PC-3 (cell line): ENCODE measurements around the gene CACNA1C. TPM values are rescaled to one million over a fixed set of nuclear protein-coding genes. Genes with fewer than 3 reads are reported as not detected.

Experiments used
- ATAC-seq: fragments of 200-7000 bp; cut with Tn5 transposase; 2 replicates; pipeline ENCODE4 v1.9.1; 2020; ENCODE audit warnings: mild to moderate bottlenecking, moderate library complexity
- BruUV-seq: library from RNA; stranded (reverse); fragments of 400-500 nt; replicated peaks from 2 replicates; lab custom pipeline; 2021; lab: Mats Ljungman, UMichigan
- CTCF ChIA-PET: fragments of 300-600 bp; sonication (Branson Sonifier 250); formaldehyde crosslinking; loops from one replicate; lab custom pipeline; 2022; ENCODE audit warnings: antibody characterized with exemption; lab: Charles Lee
- POLR2A ChIA-PET: fragments of 300-600 bp; sonication (Branson Sonifier 250); formaldehyde crosslinking; loops from one replicate; lab custom pipeline; 2022; ENCODE audit warnings: antibody characterized with exemption; ENCODE audit not compliant: unreplicated experiment; lab: Charles Lee
- DNase-seq: peaks from one replicate; pipeline ENCODE4 v3.0.0-alpha.2; 2015
- H2AFZ ChIP-seq: fragments of 300-600 bp; sonication (generic); 2 replicates; pipeline ENCODE4 v1.6.0; 2016; ENCODE audit warnings: antibody characterized with exemption, low read length
- H3F3A ChIP-seq: fragments of 300-600 bp; sonication (generic); one replicate; pipeline ENCODE4 v1.6.0; 2017; ENCODE audit warnings: antibody characterized with exemption, low read length, control low read depth, mild to moderate bottlenecking; ENCODE audit not compliant: unreplicated experiment
- H3K27ac ChIP-seq: fragments of 300-600 bp; sonication (generic); 2 replicates; pipeline ENCODE4 v1.5.1; 2016; ENCODE audit warnings: mild to moderate bottlenecking, low read length
- H3K27me3 ChIP-seq: fragments of 300-600 bp; sonication (generic); 2 replicates; pipeline ENCODE4 v1.6.1; 2016; ENCODE audit warnings: low read length, mixed read lengths
- H3K36me3 ChIP-seq: fragments of 300-600 bp; sonication (generic); 2 replicates; pipeline ENCODE4 v1.6.1; 2016; ENCODE audit warnings: low read depth, mixed run types, low read length, mixed read lengths
- H3K4me1 ChIP-seq: fragments of 300-600 bp; sonication (generic); 2 replicates; pipeline ENCODE4 v1.5.1; 2016; ENCODE audit warnings: low read length; ENCODE audit not compliant: insufficient read depth
- H3K4me2 ChIP-seq: fragments of 300-600 bp; sonication (generic); 2 replicates; pipeline ENCODE4 v1.6.0; 2016; ENCODE audit warnings: low read length
- H3K4me3 ChIP-seq: fragments of 300-600 bp; sonication (generic); 2 replicates; pipeline ENCODE4 v1.5.1; 2016; ENCODE audit warnings: mild to moderate bottlenecking, low read length, mixed read lengths
- H3K79me2 ChIP-seq: fragments of 300-600 bp; sonication (generic); 2 replicates; pipeline ENCODE4 v1.6.1; 2017; ENCODE audit warnings: low read length, mixed read lengths
- H3K9ac ChIP-seq: fragments of 300-600 bp; sonication (generic); 2 replicates; pipeline ENCODE4 v1.6.0; 2016; ENCODE audit warnings: mild to moderate bottlenecking, low read length
- H3K9me2 ChIP-seq: fragments of 300-600 bp; sonication (generic); replicated peaks from 2 replicates; pipeline ENCODE4 v1.6.1; 2016; ENCODE audit warnings: mixed run types, low read length, mixed read lengths
- H3K9me3 ChIP-seq: fragments of 300-600 bp; sonication (generic); 2 replicates; pipeline ENCODE4 v1.6.1; 2016; ENCODE audit warnings: low read length, mixed read lengths
- H4K20me1 ChIP-seq: fragments of 300-600 bp; sonication (generic); 2 replicates; pipeline ENCODE4 v1.6.1; 2016; ENCODE audit warnings: low read length, mixed read lengths
- EZH2 ChIP-seq: fragments of 300-600 bp; sonication (generic); IDR thresholded peaks from one replicate; pipeline ENCODE4 v1.6.1; 2017; ENCODE audit warnings: antibody characterized with exemption, mild to moderate bottlenecking, low read length; ENCODE audit not compliant: unreplicated experiment
- EZH2phosphoT487 ChIP-seq: fragments of 300-600 bp; sonication (generic); IDR thresholded peaks from 2 replicates; pipeline ENCODE4 v1.6.1; 2018; ENCODE audit warnings: mild to moderate bottlenecking, antibody characterized with exemption, low read length, borderline replicate concordance
- intact Hi-C: fragments of 100-400 bp; cut with micrococcal nuclease; formaldehyde crosslinking; loops from 2 replicates; pipeline ENCODE4 v1.9.0; 2023
- total RNA-seq: library from RNA; depleted of rRNA; stranded (reverse); fragments of >200 nt; gene quantifications from 2 replicates; pipeline ENCODE4 v1.2.3, GENCODE V29; 2014
- TF ChIP-seq, protein P1 (sequence below): fragments of 300-600 bp; sonication (generic); conservative IDR thresholded peaks from 2 replicates; pipeline ENCODE4 v1.5.1; 2017; ENCODE audit warnings: antibody characterized with exemption, low read depth, mild to moderate bottlenecking, low read length

The CACNA1C gene
- total RNA-seq, 1 experiment from 2014 or later = not detected

DNA sequence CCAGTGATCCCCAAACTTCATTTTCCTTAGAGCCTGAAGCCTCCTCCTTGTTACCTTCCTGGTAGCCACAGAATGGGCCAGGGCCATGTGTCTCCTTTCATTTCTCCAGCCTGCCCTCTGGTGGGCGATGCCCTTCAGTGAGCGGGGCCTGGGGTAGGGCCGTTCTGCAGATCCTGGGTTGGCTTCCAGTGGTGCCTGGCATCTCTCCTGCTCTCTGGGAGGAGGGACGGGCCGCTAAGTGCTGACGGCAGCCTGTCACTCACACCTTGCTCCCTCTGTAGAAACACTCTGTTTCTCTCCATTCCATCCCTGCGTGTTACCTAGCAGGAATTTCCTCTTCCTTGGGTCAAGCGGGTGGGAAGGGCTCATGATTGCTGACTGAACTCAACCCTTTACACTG is 232.1 kb downstream of the CACNA1C start:
- DNase-seq = peak; percentile 59
- POLR2A ChIA-PET = interaction anchor here (0.6 kb wide), 1 partner anchor 76 kb away, joined by 4 read pairs; no protein-coding TSS in a partner anchor

DNA sequence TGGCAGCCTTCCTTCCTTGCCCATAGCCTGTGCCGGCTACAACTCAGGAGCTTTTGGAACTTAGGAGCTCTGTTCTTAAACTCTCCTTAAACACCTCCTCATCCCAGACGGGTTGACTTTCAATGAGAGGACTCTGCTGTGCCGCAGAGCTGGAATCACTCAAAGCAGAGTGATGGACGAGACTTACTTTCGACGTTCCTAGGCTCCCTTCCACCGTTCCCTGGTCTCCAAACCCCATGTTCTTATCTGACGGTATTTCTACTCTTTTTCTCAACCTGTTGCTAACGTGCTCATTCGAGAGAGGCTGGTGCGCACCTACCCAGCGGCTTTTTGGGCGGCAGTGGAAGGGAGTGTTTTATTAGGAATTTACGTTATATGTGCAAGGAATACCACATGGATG is 232.7 kb downstream of the CACNA1C start:
- no TSS peak for BruUV-seq
- no peaks in the 10 kb centered on the region for H3K4me1 ChIP-seq
- H3K4me2 ChIP-seq = no peak overlapping the region
- H4K20me1 ChIP-seq = no peaks in the 10 kb centered on the region
- no peaks in the 10 kb centered on the region for H3K9me3 ChIP-seq
- no peak for DNase-seq
- H3K36me3 ChIP-seq = no peaks in the 10 kb centered on the region
- POLR2A ChIA-PET = no interaction called here
- H3K27ac ChIP-seq = no peak overlapping the region
- intact Hi-C loops = no loop called here
- H2AFZ ChIP-seq = no peak overlapping the region
- CTCF ChIA-PET = no interaction called here
- no peaks in the 10 kb centered on the region for H3F3A ChIP-seq
- peaks cover 93% of the 10 kb centered on the region for H3K27me3 ChIP-seq
- no peaks in the 10 kb centered on the region for H3K9me2 ChIP-seq
- no peak for ATAC-seq
- H3K9ac ChIP-seq = no peak overlapping the region
- no peak overlapping the region for H3K4me3 ChIP-seq
- TF ChIP-seq, protein P1, sequence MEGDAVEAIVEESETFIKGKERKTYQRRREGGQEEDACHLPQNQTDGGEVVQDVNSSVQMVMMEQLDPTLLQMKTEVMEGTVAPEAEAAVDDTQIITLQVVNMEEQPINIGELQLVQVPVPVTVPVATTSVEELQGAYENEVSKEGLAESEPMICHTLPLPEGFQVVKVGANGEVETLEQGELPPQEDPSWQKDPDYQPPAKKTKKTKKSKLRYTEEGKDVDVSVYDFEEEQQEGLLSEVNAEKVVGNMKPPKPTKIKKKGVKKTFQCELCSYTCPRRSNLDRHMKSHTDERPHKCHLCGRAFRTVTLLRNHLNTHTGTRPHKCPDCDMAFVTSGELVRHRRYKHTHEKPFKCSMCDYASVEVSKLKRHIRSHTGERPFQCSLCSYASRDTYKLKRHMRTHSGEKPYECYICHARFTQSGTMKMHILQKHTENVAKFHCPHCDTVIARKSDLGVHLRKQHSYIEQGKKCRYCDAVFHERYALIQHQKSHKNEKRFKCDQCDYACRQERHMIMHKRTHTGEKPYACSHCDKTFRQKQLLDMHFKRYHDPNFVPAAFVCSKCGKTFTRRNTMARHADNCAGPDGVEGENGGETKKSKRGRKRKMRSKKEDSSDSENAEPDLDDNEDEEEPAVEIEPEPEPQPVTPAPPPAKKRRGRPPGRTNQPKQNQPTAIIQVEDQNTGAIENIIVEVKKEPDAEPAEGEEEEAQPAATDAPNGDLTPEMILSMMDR = no peak
- TF ChIP-seq EZH2 (no peak), EZH2phosphoT487 (no peak)
- H3K79me2 ChIP-seq = no peaks in the 10 kb centered on the region

More for the DNA sequence above, 232.1 kb downstream of the CACNA1C start:
- H3K27ac ChIP-seq = no peak overlapping the region
- no peak overlapping the region for H3K9ac ChIP-seq
- H3K4me2 ChIP-seq = no peak overlapping the region
- no peaks in the 10 kb centered on the region for H3K36me3 ChIP-seq
- H3K9me3 ChIP-seq = no peaks in the 10 kb centered on the region
- CTCF ChIA-PET = no interaction called here
- H3K9me2 ChIP-seq = no peaks in the 10 kb centered on the region
- H3K4me3 ChIP-seq = no peak overlapping the region
- H3F3A ChIP-seq = no peaks in the 10 kb centered on the region
- H3K27me3 ChIP-seq = peaks cover 88% of the 10 kb centered on the region
- no peak overlapping the region for H2AFZ ChIP-seq
- H3K4me1 ChIP-seq = no peaks in the 10 kb centered on the region
- ATAC-seq = peak; percentile 70; the same call in 1 of the 2 replicates
- intact Hi-C loops = no loop called here
- no peaks in the 10 kb centered on the region for H3K79me2 ChIP-seq
- BruUV-seq = no TSS peak
- H4K20me1 ChIP-seq = no peaks in the 10 kb centered on the region
- TF ChIP-seq EZH2phosphoT487 = no peak
- TF ChIP-seq, protein P1 = peak; percentile 71
- no peak for TF ChIP-seq EZH2

DNA sequence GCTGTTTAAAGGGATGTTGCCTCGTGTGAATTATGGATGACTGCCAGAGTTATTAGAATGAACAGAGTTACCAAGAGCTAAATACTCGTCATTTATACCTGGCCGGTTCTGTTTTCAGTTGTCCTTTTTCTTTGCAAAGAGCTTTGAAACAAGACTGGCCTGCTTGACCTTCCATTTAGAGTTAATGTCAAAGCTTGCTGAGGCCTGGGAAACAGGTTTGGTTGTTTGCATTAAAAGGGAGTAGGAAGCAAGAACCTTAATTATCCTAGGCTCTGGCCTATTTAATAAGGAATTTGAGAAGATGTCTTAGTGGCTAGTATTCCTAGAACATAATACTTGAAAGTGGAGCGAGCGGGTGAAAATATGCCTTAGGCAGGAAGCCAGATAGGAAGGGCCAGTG is 233.3 kb downstream of the CACNA1C start:
- intact Hi-C loops = no loop called here
- H3K79me2 ChIP-seq = no peaks in the 10 kb centered on the region
- H3K36me3 ChIP-seq = no peaks in the 10 kb centered on the region
- no peaks in the 10 kb centered on the region for H3K9me3 ChIP-seq
- TF ChIP-seq, protein P1 = no peak
- TF ChIP-seq EZH2 (no peak), EZH2phosphoT487 (no peak)
- no peak overlapping the region for H2AFZ ChIP-seq
- ATAC-seq = no peak
- POLR2A ChIA-PET = no interaction called here
- H3K9ac ChIP-seq = no peak overlapping the region
- no TSS peak for BruUV-seq
- H3K27ac ChIP-seq = no peak overlapping the region
- no peaks in the 10 kb centered on the region for H3K4me1 ChIP-seq
- H3K9me2 ChIP-seq = no peaks in the 10 kb centered on the region
- no peak overlapping the region for H3K4me2 ChIP-seq
- no peak overlapping the region for H3K4me3 ChIP-seq
- H4K20me1 ChIP-seq = no peaks in the 10 kb centered on the region
- no peaks in the 10 kb centered on the region for H3F3A ChIP-seq
- peaks cover 90% of the 10 kb centered on the region for H3K27me3 ChIP-seq
- CTCF ChIA-PET = no interaction called here
- no peak for DNase-seq
